PC-3 (cell line): ENCODE results near the gene CPVL.

Source experiments
- EZH2 ChIP-seq: fragments of 300-600 bp; sonication (generic); IDR thresholded peaks from one replicate; pipeline ENCODE4 v1.6.1; 2017; ENCODE audit warnings: antibody characterized with exemption, mild to moderate bottlenecking, low read length; ENCODE audit not compliant: unreplicated experiment
- TF ChIP-seq, protein P1 (sequence below): fragments of 300-600 bp; sonication (generic); conservative IDR thresholded peaks from 2 replicates; pipeline ENCODE4 v1.5.1; 2017; ENCODE audit warnings: antibody characterized with exemption, low read depth, mild to moderate bottlenecking, low read length

DNA sequence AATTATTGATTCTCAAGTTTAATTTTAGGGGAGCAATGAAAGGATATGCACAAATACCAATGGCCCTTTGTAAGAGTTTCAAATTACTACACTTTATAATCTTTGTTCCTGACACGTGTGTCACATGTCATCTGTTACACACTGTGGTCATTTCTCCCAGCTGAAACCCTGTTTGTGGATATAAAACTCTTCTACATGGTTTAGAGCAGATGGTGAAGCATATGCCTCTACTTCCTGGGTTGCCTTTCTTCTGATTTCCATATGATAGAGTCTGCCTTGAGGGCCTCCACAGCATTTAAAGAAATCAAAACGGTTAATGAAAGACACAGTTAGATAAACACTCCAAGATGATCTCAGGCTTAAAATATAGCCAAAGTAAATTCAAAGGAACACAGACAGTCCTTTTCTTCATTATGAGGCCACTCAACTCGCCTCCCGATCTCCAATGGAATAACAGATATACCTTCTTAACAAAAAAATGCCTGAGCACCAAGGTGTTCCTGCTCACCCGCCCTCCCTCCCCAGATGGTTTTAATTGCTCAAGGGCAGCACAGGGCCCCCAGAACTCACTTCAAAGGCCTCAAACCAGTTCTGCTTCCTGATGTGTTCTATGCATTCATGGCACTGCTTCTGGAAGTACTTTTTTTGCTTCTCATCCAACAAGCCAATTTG is 75.0 kb downstream of the CPVL start:
- TF ChIP-seq, protein P1, sequence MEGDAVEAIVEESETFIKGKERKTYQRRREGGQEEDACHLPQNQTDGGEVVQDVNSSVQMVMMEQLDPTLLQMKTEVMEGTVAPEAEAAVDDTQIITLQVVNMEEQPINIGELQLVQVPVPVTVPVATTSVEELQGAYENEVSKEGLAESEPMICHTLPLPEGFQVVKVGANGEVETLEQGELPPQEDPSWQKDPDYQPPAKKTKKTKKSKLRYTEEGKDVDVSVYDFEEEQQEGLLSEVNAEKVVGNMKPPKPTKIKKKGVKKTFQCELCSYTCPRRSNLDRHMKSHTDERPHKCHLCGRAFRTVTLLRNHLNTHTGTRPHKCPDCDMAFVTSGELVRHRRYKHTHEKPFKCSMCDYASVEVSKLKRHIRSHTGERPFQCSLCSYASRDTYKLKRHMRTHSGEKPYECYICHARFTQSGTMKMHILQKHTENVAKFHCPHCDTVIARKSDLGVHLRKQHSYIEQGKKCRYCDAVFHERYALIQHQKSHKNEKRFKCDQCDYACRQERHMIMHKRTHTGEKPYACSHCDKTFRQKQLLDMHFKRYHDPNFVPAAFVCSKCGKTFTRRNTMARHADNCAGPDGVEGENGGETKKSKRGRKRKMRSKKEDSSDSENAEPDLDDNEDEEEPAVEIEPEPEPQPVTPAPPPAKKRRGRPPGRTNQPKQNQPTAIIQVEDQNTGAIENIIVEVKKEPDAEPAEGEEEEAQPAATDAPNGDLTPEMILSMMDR, result no peak
- TF ChIP-seq EZH2, result no peak
